ENCODE measurements around the gene FOXO6. TPM values are rescaled to one million over a fixed set of nuclear protein-coding genes. Genes with fewer than 3 reads are reported as not detected.

The FOXO6 gene
- total RNA-seq, 2 experiments from 2014 or later, result 1.2 to 2.2 TPM

GRCh38 chr1:41347276-41347675 is 14.0 kb upstream of the FOXO6 start:
- no peak for ATAC-seq (ENCODE audit: poor library complexity)
- Mint-ChIP-seq H3K27me3 (peaks cover 38% of the 10 kb centered on the region), H3K9me3 (no peaks in the 10 kb centered on the region), H3K36me3 (ENCODE audit: low read depth) (no peaks in the 10 kb centered on the region), H3K4me3 (no peak overlapping the region), H3K4me1 (ENCODE audit: low read depth) (no peaks in the 10 kb centered on the region), H3K27ac (no peak overlapping the region)
- Histone ChIP-seq H3K27ac (ENCODE audit: low read depth in 1 of 2, low read length in 2 of 2) (no peak overlapping the region), H3K4me3 (ENCODE audit: low read length) (no peak overlapping the region), H3K9me3 (ENCODE audit: control insufficient read depth in 1 of 2, insufficient read depth in 1 of 2, low read length in 2 of 2) (no peaks in the 10 kb centered on the region), H3K27me3 (ENCODE audit: control insufficient read depth in 1 of 2, insufficient read depth in 2 of 2, low read length in 2 of 2) (peaks cover 6 to 13% of the 10 kb centered on the region in 2 experiments), H3K36me3 (ENCODE audit: insufficient read depth, low read length) (no peaks in the 10 kb centered on the region), H3K4me1 (ENCODE audit: insufficient read depth, low read length) (no peaks in the 10 kb centered on the region)
- intact Hi-C loops (cut with DNase I, micrococcal nuclease), result no loop called here
- POLR2A ChIA-PET, result no interaction called here
- CTCF ChIA-PET, result no interaction called here
- TF ChIP-seq CTCF (IDR thresholded peaks at IDR 0.05), result no peak
- DNase-seq, result no peak

- H3K4me1 Mint-ChIP-seq (ENCODE audit: low read depth), result no peaks in the 10 kb centered on the region
- Histone ChIP-seq H3K4me3 (ENCODE audit: low read length) (no peak overlapping the region), H3K4me1 (ENCODE audit: insufficient read depth, low read length) (no peaks in the 10 kb centered on the region), H3K9me3 (ENCODE audit: control insufficient read depth in 1 of 2, insufficient read depth in 1 of 2, low read length in 2 of 2) (no peaks in the 10 kb centered on the region), H3K27ac (ENCODE audit: low read depth in 1 of 2, low read length in 2 of 2) (no peak overlapping the region), H3K27me3 (ENCODE audit: control insufficient read depth in 1 of 2, insufficient read depth in 2 of 2, low read length in 2 of 2) (peaks cover 6 to 7% of the 10 kb centered on the region in 2 experiments), H3K36me3 (ENCODE audit: insufficient read depth, low read length) (no peaks in the 10 kb centered on the region)
- POLR2A ChIA-PET, result no interaction called here
- H3K9me3 Mint-ChIP-seq, result no peaks in the 10 kb centered on the region
- H3K36me3 Mint-ChIP-seq (ENCODE audit: low read depth), result no peaks in the 10 kb centered on the region
- ATAC-seq (ENCODE audit: poor library complexity) (no peak), DNase-seq (no peak)
- TF ChIP-seq CTCF (IDR thresholded peaks at IDR 0.05), result no peak
- CTCF ChIA-PET, result no interaction called here
- H3K4me3 Mint-ChIP-seq, result no peak overlapping the region
- peaks cover 32% of the 10 kb centered on the region for H3K27me3 Mint-ChIP-seq
- H3K27ac Mint-ChIP-seq, result no peak overlapping the region
- intact Hi-C loops (cut with DNase I, micrococcal nuclease), result no loop called here
Observed at GRCh38 chr1:41348394-41348793, 12.8 kb upstream of the FOXO6 start.

GRCh38 chr1:41349361-41350054 is 11.7 kb upstream of the FOXO6 start:
- no peak overlapping the region for H3K4me3 Mint-ChIP-seq
- no peaks in the 10 kb centered on the region for H3K36me3 Mint-ChIP-seq (ENCODE audit: low read depth)
- H3K4me3 ChIP-seq (ENCODE audit: low read length), result no peak overlapping the region
- H3K4me1 ChIP-seq (ENCODE audit: insufficient read depth, low read length), result no peaks in the 10 kb centered on the region
- CTCF ChIA-PET, result no interaction called here
- no peaks in the 10 kb centered on the region for H3K4me1 Mint-ChIP-seq (ENCODE audit: low read depth)
- no peak overlapping the region for H3K27ac ChIP-seq (ENCODE audit: low read depth in 1 of 2, low read length in 2 of 2)
- H3K27me3 Mint-ChIP-seq, result peaks cover 22% of the 10 kb centered on the region
- no peaks in the 10 kb centered on the region for H3K36me3 ChIP-seq (ENCODE audit: insufficient read depth, low read length)
- H3K27me3 ChIP-seq (ENCODE audit: control insufficient read depth in 1 of 2, insufficient read depth in 2 of 2, low read length in 2 of 2), result peaks cover 3 to 7% of the 10 kb centered on the region in 2 experiments
- TF ChIP-seq CTCF (IDR thresholded peaks at IDR 0.05), result no peak
- DNase-seq (peak in 1 of 14 experiments; percentile 12), ATAC-seq (ENCODE audit: poor library complexity) (no peak)
- POLR2A ChIA-PET, result no interaction called here
- no peaks in the 10 kb centered on the region for H3K9me3 ChIP-seq (ENCODE audit: control insufficient read depth in 1 of 2, insufficient read depth in 1 of 2, low read length in 2 of 2)
- intact Hi-C loops (cut with DNase I, micrococcal nuclease), result loop anchor here in 1 of 2 experiments (10.0 kb wide), 2 partner anchors 545 to 685 kb away; partner anchors contain the start of gene RIMS3
- no peaks in the 10 kb centered on the region for H3K9me3 Mint-ChIP-seq
- H3K27ac Mint-ChIP-seq, result no peak overlapping the region

All from CD4-positive, alpha-beta T cell (primary cell).